T1000 (cell line): ENCODE measurements around the gene ALKBH3.
A peak's percentile ranks its signal among the peaks of the same experiment; 100 is the strongest.

ENCODE experiments used
- DNase-seq: peaks from one replicate; lab custom pipeline; 2025; ENCODE audit warnings: mixed read lengths; lab: John Stamatoyannopoulos, UW

The ALKBH3 gene

GRCh38 chr11:43880640-43881159, at the start of gene ALKBH3:
TSS of gene ALKBH3 (plus strand) at chr11:43880831. CDS start at chr11:43882653, 1,822 bp downstream.
- DNase-seq, result peak; percentile 77

GRCh38 chr11:43830928-43831440, 49.6 kb upstream of the ALKBH3 start:
- peak; percentile 85 for DNase-seq

- DNase-seq, result no peak
Measured at GRCh38 chr11:43832536-43832935, 48.1 kb upstream of the ALKBH3 start.

- no peak for DNase-seq
Measured at GRCh38 chr11:43833657-43834073, 47.0 kb upstream of the ALKBH3 start.

- no peak for DNase-seq
Measured at GRCh38 chr11:43834286-43834685, 46.3 kb upstream of the ALKBH3 start.

GRCh38 chr11:43835104-43835503, 45.5 kb upstream of the ALKBH3 start:
- no peak for DNase-seq

- DNase-seq, result no peak
Measured at GRCh38 chr11:43837879-43838278, 42.8 kb upstream of the ALKBH3 start.

GRCh38 chr11:43842021-43842420, 38.6 kb upstream of the ALKBH3 start:
- no peak for DNase-seq

GRCh38 chr11:43845816-43846215, 34.8 kb upstream of the ALKBH3 start:
- DNase-seq, result no peak

GRCh38 chr11:43852057-43852636, 28.5 kb upstream of the ALKBH3 start:
- DNase-seq, result peak; percentile 25

- no peak for DNase-seq
Measured at GRCh38 chr11:43853781-43854180, 26.9 kb upstream of the ALKBH3 start.

- no peak for DNase-seq
Measured at GRCh38 chr11:43856993-43857392, 23.6 kb upstream of the ALKBH3 start.

- DNase-seq, result no peak
Measured at GRCh38 chr11:43861141-43861540, 19.5 kb upstream of the ALKBH3 start.

- DNase-seq, result no peak
Measured at GRCh38 chr11:43866520-43866919, 14.1 kb upstream of the ALKBH3 start.

GRCh38 chr11:43866969-43867368, 13.7 kb upstream of the ALKBH3 start:
- no peak for DNase-seq

- DNase-seq, result no peak
Measured at GRCh38 chr11:43868852-43869567, 11.6 kb upstream of the ALKBH3 start.

GRCh38 chr11:43871051-43871450, 9.6 kb upstream of the ALKBH3 start:
- no peak for DNase-seq

GRCh38 chr11:43872995-43873394, 7.6 kb upstream of the ALKBH3 start:
- no peak for DNase-seq

- DNase-seq, result no peak
Measured at GRCh38 chr11:43874078-43874477, 6.6 kb upstream of the ALKBH3 start.

GRCh38 chr11:43874738-43875137, 5.9 kb upstream of the ALKBH3 start:
- no peak for DNase-seq

GRCh38 chr11:43879789-43880639, 617 bp upstream of the ALKBH3 start:
- DNase-seq, result no peak

GRCh38 chr11:43892851-43893250, 12.2 kb downstream of the ALKBH3 start:
- DNase-seq, result no peak
